ENCODE results near the gene CA11. TPM values are rescaled to one million over a fixed set of nuclear protein-coding genes. Genes with fewer than 3 reads are reported as not detected.

Gene CA11
- total and polyA plus RNA-seq, 9 of the 15 experiments (the other 6 are each of a cell fraction or from before 2014, with no cell fraction given), result 2.9 to 19.9 (median 8.3) TPM

- Histone ChIP-seq H4K20me1 (replicated peaks; ENCODE audit: control insufficient read depth, insufficient read depth, low read length) (no peaks in the 10 kb centered on the region), H3K4me2 (ENCODE audit: insufficient read depth, low read length) (no peak overlapping the region), H3K9me1 (ENCODE audit: control insufficient read depth, insufficient read depth, low read length) (no peaks in the 10 kb centered on the region), H2AFZ (ENCODE audit: low read depth, low read length) (no peak overlapping the region), H3K27me3 (ENCODE audit: control insufficient read depth in 2 of 2, insufficient read depth in 2 of 2, low read length in 2 of 2) (no peaks in the 10 kb centered on the region), H3K79me2 (ENCODE audit: control insufficient read depth, insufficient read depth, low read length) (no peaks in the 10 kb centered on the region), H3K9me3 (replicated peaks; ENCODE audit: control insufficient read depth, insufficient read depth, low read depth, low read length) (no peaks in the 10 kb centered on the region), H3K36me3 (ENCODE audit: control insufficient read depth, insufficient read depth, low read length) (no peaks in the 10 kb centered on the region), H3K9ac (ENCODE audit: insufficient read depth in 1 of 2, low read depth in 2 of 2, low read length in 2 of 2) (peak overlapping the region in 1 of 2 experiments; percentile 74; a peak in 1 of 4 replicates), H3K4me3 (no peak overlapping the region), H3K4me1 (replicated peaks in 1 of 2; ENCODE audit: control insufficient read depth in 2 of 2, insufficient read depth in 2 of 2, low read length in 2 of 2) (peaks cover 13 to 25% of the 10 kb centered on the region in 2 experiments), H3K27ac (ENCODE audit: extremely low read depth, low read depth, low read length) (no peak overlapping the region)
- 26% methylated on average over 9 of the region's 9 CpGs for WGBS (ENCODE audit: insufficient coverage, low coverage, missing lambda C conversion rate)
- CTCF ChIA-PET (ENCODE audit: low intra/inter-chr PET ratio), result no interaction called here
- in situ Hi-C loops (cut with MboI), result no loop called here
- no TSS peak for BruUV-seq (replicated peaks)
- FAIRE-seq, result peak; percentile 49
- intact Hi-C loops (cut with micrococcal nuclease), result no loop called here
- peak in 1 of 4 experiments; percentile 29 for DNase-seq (ENCODE audit: extremely low read depth in 1 of 4, low spot score in 3 of 4)
- peak; percentile 61; the same call in 2 of the 3 replicates for ATAC-seq
- POLR2A ChIA-PET, result no interaction called here
- TF ChIP-seq ZNF12 (CRISPR knock-in tag; IDR thresholded peaks at IDR 0.05), result no peak
- TF ChIP-seq IRF2 (CRISPR knock-in tag; IDR thresholded peaks at IDR 0.05), result no peak
- no peak for TF ChIP-seq TARDBP (IDR thresholded peaks at IDR 0.05)
- TF ChIP-seq HMG20A (CRISPR knock-in tag; conservative IDR thresholded peaks at IDR 0.05), result no peak
- TF ChIP-seq BHLHE40 (IDR thresholded peaks at IDR 0.05; ENCODE audit: low read length), result no peak
- TF ChIP-seq ZNF311 (CRISPR knock-in tag; IDR thresholded peaks at IDR 0.05), result no peak
- no peak for TF ChIP-seq TFAP4 (CRISPR knock-in tag; IDR thresholded peaks at IDR 0.05; ENCODE audit: borderline replicate concordance)
- TF ChIP-seq CEBPG (CRISPR knock-in tag; IDR thresholded peaks at IDR 0.05), result no peak
- no peak for TF ChIP-seq CEBPG (tag; conservative IDR thresholded peaks at IDR 0.05 in 1 of 2, IDR thresholded peaks at IDR 0.05 in 1 of 2)
- no peak for TF ChIP-seq PHTF2 (CRISPR knock-in tag; IDR thresholded peaks at IDR 0.05)
- no peak for TF ChIP-seq TBL1XR1 (IDR thresholded peaks at IDR 0.05; ENCODE audit: low read length in 2 of 2)
- TF ChIP-seq POLR2A (conservative IDR thresholded peaks at IDR 0.05), result no peak
- no peak for TF ChIP-seq RBM14 (IDR thresholded peaks at IDR 0.05; ENCODE audit: borderline replicate concordance, insufficient read depth, low read depth, low read length)
- no peak for TF ChIP-seq TAF15 (IDR thresholded peaks at IDR 0.05; ENCODE audit: low read depth, low read length)
- peak; percentile 83 for TF ChIP-seq ATF3 (IDR thresholded peaks at IDR 0.05)
- TF ChIP-seq ATF3 (CRISPR knock-in tag; conservative IDR thresholded peaks at IDR 0.05), result no peak
- TF ChIP-seq ZC3H11A (IDR thresholded peaks at IDR 0.05; ENCODE audit: low read depth, low read length), result no peak
- TF ChIP-seq SIN3B (IDR thresholded peaks at IDR 0.05; ENCODE audit: low read depth), result no peak
- no peak for TF ChIP-seq ZNF212 (CRISPR knock-in tag; IDR thresholded peaks at IDR 0.05)
- TF ChIP-seq CREBBP (IDR thresholded peaks at IDR 0.05; ENCODE audit: low read depth, low read length), result no peak
- no peak for TF ChIP-seq ZNF586 (CRISPR knock-in tag; conservative IDR thresholded peaks at IDR 0.05)
- no peak for TF ChIP-seq ATF1 (CRISPR knock-in tag; IDR thresholded peaks at IDR 0.05)
- TF ChIP-seq ATF1 (tag; IDR thresholded peaks at IDR 0.05), result no peak
- no peak for TF ChIP-seq U2AF2 (optimal IDR thresholded peaks at IDR 0.05; ENCODE audit: low read depth, low read length)
- TF ChIP-seq FOSL1 (tag; conservative IDR thresholded peaks at IDR 0.05), result peak; percentile 88
- no peak for TF ChIP-seq ARHGAP35 (IDR thresholded peaks at IDR 0.05; ENCODE audit: partially characterized antibody)
- TF ChIP-seq BRF1 (IDR thresholded peaks at IDR 0.05; ENCODE audit: borderline replicate concordance, extremely low read depth, insufficient read length), result no peak
- TF ChIP-seq HCFC1 (IDR thresholded peaks at IDR 0.05; ENCODE audit: low read depth, low read length), result no peak
Measured at GRCh38 chr19:48685583-48685982, 39.6 kb upstream of the CA11 start.

Data from K562 (cell line).